Calu3 (cell line): ENCODE measurements around the gene SIRPB2. TPM values are rescaled to one million over a fixed set of nuclear protein-coding genes. Genes with fewer than 3 reads are reported as not detected.

Experiments
- BruUV-seq: library from RNA; stranded (reverse); fragments of 400-500 nt; replicated peaks from 2 replicates; lab custom pipeline; 2021; lab: Mats Ljungman, UMichigan
- CTCF ChIA-PET: fragments of 300-600 bp; sonication (Branson Sonifier 250); formaldehyde crosslinking; loops from one replicate; lab custom pipeline; 2022; ENCODE audit warnings: antibody characterized with exemption; lab: Charles Lee
- DNase-seq: peaks from one replicate; pipeline ENCODE4 v3.0.0; 2022
- H3K27ac Mint-ChIP-seq: one replicate; pipeline ENCODE4 v1.8.0; 2022; ENCODE audit warnings: mixed read lengths; ENCODE audit not compliant: unreplicated experiment
- H3K27me3 Mint-ChIP-seq: one replicate; pipeline ENCODE4 v1.8.0; 2022; ENCODE audit warnings: mixed read lengths; ENCODE audit not compliant: unreplicated experiment
- H3K36me3 Mint-ChIP-seq: one replicate; pipeline ENCODE4 v1.8.0; 2022; ENCODE audit warnings: mild to moderate bottlenecking, moderate library complexity, mixed read lengths; ENCODE audit not compliant: insufficient read depth, unreplicated experiment
- H3K4me1 Mint-ChIP-seq: one replicate; pipeline ENCODE4 v1.8.0; 2022; ENCODE audit warnings: mild to moderate bottlenecking, low read depth, mixed read lengths; ENCODE audit not compliant: unreplicated experiment
- H3K4me3 Mint-ChIP-seq: one replicate; pipeline ENCODE4 v1.8.0; 2022; ENCODE audit warnings: mild to moderate bottlenecking, low read depth, moderate library complexity, mixed read lengths; ENCODE audit not compliant: unreplicated experiment
- H3K9me3 Mint-ChIP-seq: one replicate; pipeline ENCODE4 v1.8.0; 2022; ENCODE audit warnings: low read depth, mixed read lengths; ENCODE audit not compliant: unreplicated experiment
- CTCF ChIP-seq: fragments of 200-600 bp; IDR thresholded peaks from one replicate; pipeline ENCODE4 v1.8.0; 2022; ENCODE audit warnings: antibody characterized with exemption; ENCODE audit not compliant: unreplicated experiment
- intact Hi-C: fragments of 100-400 bp; cut with micrococcal nuclease; formaldehyde crosslinking; loops from one replicate; pipeline ENCODE4 v1.10.0; 2022; ENCODE audit not compliant: unreplicated experiment
- total RNA-seq: library from RNA; stranded (reverse); gene quantifications from 2 replicates; pipeline ENCODE4 v1.2.3, GENCODE V29; 2022

Gene SIRPB2
- total RNA-seq, 1 experiment from 2014 or later, result 0.57 TPM

DNA sequence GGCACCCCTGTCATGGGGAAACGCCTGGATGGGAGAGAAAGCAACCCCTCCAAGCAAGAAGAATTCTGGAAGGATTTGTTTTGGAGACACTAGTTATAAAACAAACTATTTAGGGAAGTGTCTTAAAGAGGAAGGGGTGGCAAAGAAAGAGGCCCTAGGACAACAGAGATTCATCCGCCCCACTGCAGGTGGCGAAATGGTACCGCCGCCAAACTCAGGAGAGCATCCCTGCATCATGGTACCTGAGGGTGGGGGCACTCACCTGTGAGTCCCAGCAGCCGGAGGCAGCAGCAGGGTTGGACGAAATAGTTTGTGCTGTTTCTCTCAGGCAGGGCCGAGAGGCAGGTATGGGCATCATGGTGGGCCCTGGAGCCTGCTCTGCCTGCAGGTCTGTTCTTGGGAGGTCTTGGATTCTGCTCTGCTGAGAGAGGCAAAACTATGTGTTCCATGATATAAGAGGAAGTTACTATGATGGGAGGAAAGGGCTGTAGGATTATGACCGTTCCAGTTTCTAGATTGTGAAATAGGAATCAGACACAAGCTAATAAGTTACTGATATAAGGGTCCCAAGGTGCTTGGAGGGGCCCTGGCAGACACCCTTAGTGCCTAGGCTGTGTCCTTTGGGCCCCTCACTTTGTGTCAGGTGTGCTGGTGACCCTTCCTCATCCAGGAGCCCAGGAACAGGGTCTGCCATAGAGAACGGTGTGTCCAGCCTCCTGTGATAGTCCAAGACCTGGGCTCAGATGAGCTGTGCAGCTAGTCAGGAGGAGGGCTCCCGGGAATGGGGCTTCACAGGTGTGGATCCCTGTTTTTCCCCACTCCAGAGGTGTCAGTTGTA, 45.9 kb upstream of the SIRPB2 start:
- H3K27me3 Mint-ChIP-seq, result peaks cover 38% of the 10 kb centered on the region
- no peak overlapping the region for H3K4me3 Mint-ChIP-seq
- no peaks in the 10 kb centered on the region for H3K9me3 Mint-ChIP-seq
- TF ChIP-seq CTCF, result no peak
- BruUV-seq, result no TSS peak
- no peaks in the 10 kb centered on the region for H3K36me3 Mint-ChIP-seq
- H3K4me1 Mint-ChIP-seq, result no peaks in the 10 kb centered on the region
- no peak for DNase-seq
- CTCF ChIA-PET, result interaction anchor here (0.6 kb wide), 1 partner anchor 581 kb away, joined by 3 read pairs; no protein-coding TSS in a partner anchor
- intact Hi-C loops, result no loop called here
- no peak overlapping the region for H3K27ac Mint-ChIP-seq

GRCh38 chr20:1535420-1536175, 44.4 kb upstream of the SIRPB2 start:
- Mint-ChIP-seq H3K9me3 (no peaks in the 10 kb centered on the region), H3K27ac (no peak overlapping the region), H3K36me3 (no peaks in the 10 kb centered on the region), H3K4me3 (no peak overlapping the region), H3K27me3 (peaks cover 23% of the 10 kb centered on the region), H3K4me1 (no peaks in the 10 kb centered on the region)
- no TSS peak for BruUV-seq
- no peak for TF ChIP-seq CTCF
- CTCF ChIA-PET, result interaction anchor here (0.7 kb wide), 1 partner anchor 563 kb away, joined by 3 read pairs; no protein-coding TSS in a partner anchor
- DNase-seq, result no peak
- intact Hi-C loops, result no loop called here

- no peak for DNase-seq
- TF ChIP-seq CTCF, result no peak
- no peaks in the 10 kb centered on the region for H3K36me3 Mint-ChIP-seq
- CTCF ChIA-PET, result no interaction called here
- intact Hi-C loops, result no loop called here
- H3K4me1 Mint-ChIP-seq, result no peaks in the 10 kb centered on the region
- no peak overlapping the region for H3K4me3 Mint-ChIP-seq
- no peak overlapping the region for H3K27ac Mint-ChIP-seq
- H3K9me3 Mint-ChIP-seq, result no peaks in the 10 kb centered on the region
- BruUV-seq, result no TSS peak
- peaks cover 23% of the 10 kb centered on the region for H3K27me3 Mint-ChIP-seq
Measured at GRCh38 chr20:1534526-1534925, 43.3 kb upstream of the SIRPB2 start.

DNA sequence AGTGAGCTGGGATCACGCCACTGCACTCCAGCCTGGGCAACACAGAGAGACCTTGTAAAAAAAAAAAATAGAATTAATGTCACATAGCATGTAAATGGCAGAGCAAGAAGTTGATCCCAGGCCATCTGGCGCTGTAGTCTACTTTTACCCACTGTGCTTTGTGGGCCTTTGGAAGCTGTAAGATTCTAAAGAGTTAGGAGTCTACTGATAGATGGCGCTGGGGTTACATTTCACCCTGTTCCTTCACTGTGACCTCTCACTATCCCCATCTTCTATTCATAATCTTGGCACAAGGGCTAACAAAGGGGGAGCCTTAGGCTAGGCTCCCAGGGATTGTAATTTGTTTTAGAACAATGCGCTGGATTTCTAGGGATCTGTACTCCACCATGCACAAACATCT, 41.8 kb upstream of the SIRPB2 start:
- H3K36me3 Mint-ChIP-seq, result no peaks in the 10 kb centered on the region
- H3K27ac Mint-ChIP-seq, result no peak overlapping the region
- H3K27me3 Mint-ChIP-seq, result peaks cover 16% of the 10 kb centered on the region
- no TSS peak for BruUV-seq
- CTCF ChIA-PET, result interaction anchor here (0.7 to 1.0 kb wide), 2 partner anchors 104 to 201 kb away, joined by 3 read pairs; no protein-coding TSS in a partner anchor
- intact Hi-C loops, result no loop called here
- H3K4me1 Mint-ChIP-seq, result no peaks in the 10 kb centered on the region
- no peak for TF ChIP-seq CTCF
- no peaks in the 10 kb centered on the region for H3K9me3 Mint-ChIP-seq
- DNase-seq, result no peak
- no peak overlapping the region for H3K4me3 Mint-ChIP-seq
